PC-9 (cell line): ENCODE data around the gene KRT79.

ENCODE experiments used
- CTCF ChIP-seq: fragments of 200-600 bp; sonication (generic); conservative IDR thresholded peaks from 2 replicates; pipeline ENCODE4 v1.6.1; 2017; ENCODE audit warnings: mixed run types, antibody characterized with exemption, mild to moderate bottlenecking, moderate library complexity
- EZH2 ChIP-seq: fragments of 200-600 bp; sonication (generic); IDR thresholded peaks from 2 replicates; pipeline ENCODE4 v1.8.0; 2017; ENCODE audit warnings: antibody characterized with exemption, low read depth

GRCh38 chr12:52870361-52871290 is 36.5 kb upstream of the KRT79 start:
- TF ChIP-seq CTCF (peak; percentile 94), EZH2 (no peak)
